ENCODE data around the gene ANTXR1. TPM values are rescaled to one million over a fixed set of nuclear protein-coding genes. Genes with fewer than 3 reads are reported as not detected.

The ANTXR1 gene
- polyA plus RNA-seq, 1 of the 3 experiments (the other 2 are of a cell fraction) = 114 TPM

DNA sequence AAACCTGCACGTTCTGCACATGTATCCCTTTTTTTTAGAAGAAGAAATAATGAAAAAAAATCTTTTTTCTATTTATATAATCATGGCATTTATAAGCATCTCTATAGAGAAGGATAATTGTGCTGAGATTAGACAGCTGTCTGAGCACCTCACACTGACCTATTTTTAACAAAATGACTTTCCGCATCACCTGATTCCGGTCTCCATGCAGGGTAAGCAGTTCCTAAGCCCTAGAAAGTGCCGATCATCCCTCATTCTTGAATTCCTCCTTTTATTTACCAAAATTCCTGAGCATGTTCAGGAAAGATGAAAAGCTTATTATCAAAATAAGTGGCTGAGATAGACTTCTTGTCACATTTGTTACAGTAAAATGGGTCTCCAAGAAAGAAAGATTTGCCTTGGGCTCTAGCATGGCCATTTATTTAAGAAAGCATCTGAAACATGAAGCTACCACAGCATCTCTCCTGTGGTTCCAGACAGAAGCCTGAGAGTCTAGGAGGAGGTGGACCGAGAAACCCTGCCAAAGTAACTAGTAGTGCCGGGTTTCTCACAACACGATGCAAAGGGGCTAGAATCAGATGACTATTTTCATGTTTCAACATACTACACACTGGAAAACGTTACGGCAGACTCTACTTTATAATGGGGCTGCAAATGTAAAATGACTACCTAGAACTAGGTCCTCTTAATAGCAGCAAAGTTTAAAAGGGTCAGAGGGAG, 37.9 kb upstream of the ANTXR1 start:
- H3K4me3 ChIP-seq (ENCODE audit: low read depth in 2 of 2, low read length in 1 of 2) = no peak overlapping the region
- no peaks in the 10 kb centered on the region for H3K27me3 ChIP-seq (ENCODE audit: insufficient read depth)
- POLR2A ChIA-PET = no interaction called here
- no peaks in the 10 kb centered on the region for H3K79me2 ChIP-seq (ENCODE audit: insufficient read depth)
- WGBS (ENCODE audit: low lambda C conversion rate) = 77% methylated on average over 9 of the region's 9 CpGs
- no peaks in the 10 kb centered on the region for H4K20me1 ChIP-seq (ENCODE audit: insufficient read depth)
- H3K4me2 ChIP-seq = no peak overlapping the region
- no peaks in the 10 kb centered on the region for H3K9me2 ChIP-seq
- H3F3A ChIP-seq (replicated peaks; ENCODE audit: insufficient read depth) = peaks cover 29% of the 10 kb centered on the region
- H3K27ac ChIP-seq (ENCODE audit: low read depth in 2 of 2, low read length in 1 of 2) = no peak overlapping the region
- peaks cover 0 to 25% of the 10 kb centered on the region in 2 experiments; a peak in 3 of 4 replicates for H3K4me1 ChIP-seq (ENCODE audit: control insufficient read depth in 1 of 2, insufficient read depth in 2 of 2, low read depth in 1 of 2, low read length in 1 of 2)
- H3K36me3 ChIP-seq (replicated peaks in 1 of 2; ENCODE audit: control insufficient read depth in 1 of 2, insufficient read depth in 2 of 2, low read length in 1 of 2) = no peaks in the 10 kb centered on the region
- CTCF ChIA-PET = interaction anchor here (0.7 to 1.6 kb wide), 3 partner anchors 24 to 332 kb away, joined by 3 to 4 read pairs (median 3); no protein-coding TSS in a partner anchor
- no peaks in the 10 kb centered on the region for H3K9me3 ChIP-seq
- H3K9ac ChIP-seq = no peak overlapping the region
- no peak overlapping the region for H2AFZ ChIP-seq (ENCODE audit: low read depth)
- TF ChIP-seq RXRA (IDR thresholded peaks at IDR 0.05; ENCODE audit: borderline replicate concordance, low read depth) (no peak), RFX5 (IDR thresholded peaks at IDR 0.05; ENCODE audit: low read length) (no peak), ELF1 (IDR thresholded peaks at IDR 0.05) (no peak), RAD21 (IDR thresholded peaks at IDR 0.05; ENCODE audit: low read length) (no peak), SIN3A (IDR thresholded peaks at IDR 0.05; ENCODE audit: borderline replicate concordance, low read depth, low read length) (no peak), TAF1 (IDR thresholded peaks at IDR 0.05; ENCODE audit: borderline replicate concordance, low read depth, low read length) (no peak)
- DNase-seq = no peak

DNA sequence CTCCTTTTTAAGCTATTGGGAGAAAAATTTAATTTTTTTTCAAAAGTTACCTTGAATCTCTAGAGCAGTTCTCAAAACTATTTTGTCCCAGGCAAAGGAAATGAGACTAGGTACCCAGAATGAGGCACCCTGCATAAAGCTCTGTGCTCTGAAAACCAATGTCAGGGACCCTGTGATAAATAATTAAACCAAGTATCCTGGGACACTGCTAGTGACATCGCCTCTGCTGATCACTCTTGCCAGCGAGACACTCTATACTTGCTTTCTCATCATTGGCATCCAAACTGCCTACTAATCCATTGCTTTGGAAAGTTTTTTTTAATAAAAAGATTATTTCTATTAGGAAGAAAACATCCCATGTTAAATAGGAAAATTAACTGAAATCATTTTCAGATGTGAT, 37.1 kb upstream of the ANTXR1 start:
- peaks cover 0 to 20% of the 10 kb centered on the region in 2 experiments; a peak in 3 of 4 replicates for H3K4me1 ChIP-seq (ENCODE audit: control insufficient read depth in 1 of 2, insufficient read depth in 2 of 2, low read depth in 1 of 2, low read length in 1 of 2)
- no peak overlapping the region for H3K9ac ChIP-seq
- no peaks in the 10 kb centered on the region for H3K9me2 ChIP-seq
- peaks cover 24% of the 10 kb centered on the region for H3F3A ChIP-seq (replicated peaks; ENCODE audit: insufficient read depth)
- TF ChIP-seq TAF1 (IDR thresholded peaks at IDR 0.05; ENCODE audit: borderline replicate concordance, low read depth, low read length) = no peak
- TF ChIP-seq, protein P1, sequence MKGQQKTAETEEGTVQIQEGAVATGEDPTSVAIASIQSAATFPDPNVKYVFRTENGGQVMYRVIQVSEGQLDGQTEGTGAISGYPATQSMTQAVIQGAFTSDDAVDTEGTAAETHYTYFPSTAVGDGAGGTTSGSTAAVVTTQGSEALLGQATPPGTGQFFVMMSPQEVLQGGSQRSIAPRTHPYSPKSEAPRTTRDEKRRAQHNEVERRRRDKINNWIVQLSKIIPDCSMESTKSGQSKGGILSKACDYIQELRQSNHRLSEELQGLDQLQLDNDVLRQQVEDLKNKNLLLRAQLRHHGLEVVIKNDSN (IDR thresholded peaks at IDR 0.05; ENCODE audit: borderline replicate concordance, low read depth) = no peak
- no peak for TF ChIP-seq RFX5 (IDR thresholded peaks at IDR 0.05; ENCODE audit: low read length)
- TF ChIP-seq, protein P2, sequence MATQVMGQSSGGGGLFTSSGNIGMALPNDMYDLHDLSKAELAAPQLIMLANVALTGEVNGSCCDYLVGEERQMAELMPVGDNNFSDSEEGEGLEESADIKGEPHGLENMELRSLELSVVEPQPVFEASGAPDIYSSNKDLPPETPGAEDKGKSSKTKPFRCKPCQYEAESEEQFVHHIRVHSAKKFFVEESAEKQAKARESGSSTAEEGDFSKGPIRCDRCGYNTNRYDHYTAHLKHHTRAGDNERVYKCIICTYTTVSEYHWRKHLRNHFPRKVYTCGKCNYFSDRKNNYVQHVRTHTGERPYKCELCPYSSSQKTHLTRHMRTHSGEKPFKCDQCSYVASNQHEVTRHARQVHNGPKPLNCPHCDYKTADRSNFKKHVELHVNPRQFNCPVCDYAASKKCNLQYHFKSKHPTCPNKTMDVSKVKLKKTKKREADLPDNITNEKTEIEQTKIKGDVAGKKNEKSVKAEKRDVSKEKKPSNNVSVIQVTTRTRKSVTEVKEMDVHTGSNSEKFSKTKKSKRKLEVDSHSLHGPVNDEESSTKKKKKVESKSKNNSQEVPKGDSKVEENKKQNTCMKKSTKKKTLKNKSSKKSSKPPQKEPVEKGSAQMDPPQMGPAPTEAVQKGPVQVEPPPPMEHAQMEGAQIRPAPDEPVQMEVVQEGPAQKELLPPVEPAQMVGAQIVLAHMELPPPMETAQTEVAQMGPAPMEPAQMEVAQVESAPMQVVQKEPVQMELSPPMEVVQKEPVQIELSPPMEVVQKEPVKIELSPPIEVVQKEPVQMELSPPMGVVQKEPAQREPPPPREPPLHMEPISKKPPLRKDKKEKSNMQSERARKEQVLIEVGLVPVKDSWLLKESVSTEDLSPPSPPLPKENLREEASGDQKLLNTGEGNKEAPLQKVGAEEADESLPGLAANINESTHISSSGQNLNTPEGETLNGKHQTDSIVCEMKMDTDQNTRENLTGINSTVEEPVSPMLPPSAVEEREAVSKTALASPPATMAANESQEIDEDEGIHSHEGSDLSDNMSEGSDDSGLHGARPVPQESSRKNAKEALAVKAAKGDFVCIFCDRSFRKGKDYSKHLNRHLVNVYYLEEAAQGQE (IDR thresholded peaks at IDR 0.05; ENCODE audit: low read depth, low read length) = no peak
- no peak for TF ChIP-seq FOXJ3 (CRISPR knock-in tag; IDR thresholded peaks at IDR 0.05)
- TF ChIP-seq EZH2phosphoT487 (IDR thresholded peaks at IDR 0.05; ENCODE audit: borderline replicate concordance, low read depth) = no peak
- TF ChIP-seq TEAD4 (IDR thresholded peaks at IDR 0.05; ENCODE audit: borderline replicate concordance, insufficient read depth) = no peak
- TF ChIP-seq, protein P3, sequence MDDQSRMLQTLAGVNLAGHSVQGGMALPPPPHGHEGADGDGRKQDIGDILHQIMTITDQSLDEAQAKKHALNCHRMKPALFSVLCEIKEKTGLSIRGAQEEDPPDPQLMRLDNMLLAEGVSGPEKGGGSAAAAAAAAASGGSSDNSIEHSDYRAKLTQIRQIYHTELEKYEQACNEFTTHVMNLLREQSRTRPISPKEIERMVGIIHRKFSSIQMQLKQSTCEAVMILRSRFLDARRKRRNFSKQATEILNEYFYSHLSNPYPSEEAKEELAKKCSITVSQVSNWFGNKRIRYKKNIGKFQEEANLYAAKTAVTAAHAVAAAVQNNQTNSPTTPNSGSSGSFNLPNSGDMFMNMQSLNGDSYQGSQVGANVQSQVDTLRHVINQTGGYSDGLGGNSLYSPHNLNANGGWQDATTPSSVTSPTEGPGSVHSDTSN (IDR thresholded peaks at IDR 0.05) = no peak
- TF ChIP-seq RXRA (IDR thresholded peaks at IDR 0.05; ENCODE audit: borderline replicate concordance, low read depth) = no peak
- no peak for TF ChIP-seq SMC3 (IDR thresholded peaks at IDR 0.05; ENCODE audit: low read depth, low read length)
- TF ChIP-seq, protein P4, sequence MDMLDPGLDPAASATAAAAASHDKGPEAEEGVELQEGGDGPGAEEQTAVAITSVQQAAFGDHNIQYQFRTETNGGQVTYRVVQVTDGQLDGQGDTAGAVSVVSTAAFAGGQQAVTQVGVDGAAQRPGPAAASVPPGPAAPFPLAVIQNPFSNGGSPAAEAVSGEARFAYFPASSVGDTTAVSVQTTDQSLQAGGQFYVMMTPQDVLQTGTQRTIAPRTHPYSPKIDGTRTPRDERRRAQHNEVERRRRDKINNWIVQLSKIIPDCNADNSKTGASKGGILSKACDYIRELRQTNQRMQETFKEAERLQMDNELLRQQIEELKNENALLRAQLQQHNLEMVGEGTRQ (IDR thresholded peaks at IDR 0.05; ENCODE audit: borderline replicate concordance, low read depth, low read length) = no peak
- no peak for TF ChIP-seq RCOR1 (IDR thresholded peaks at IDR 0.05; ENCODE audit: low read length)
- TF ChIP-seq, protein P5, sequence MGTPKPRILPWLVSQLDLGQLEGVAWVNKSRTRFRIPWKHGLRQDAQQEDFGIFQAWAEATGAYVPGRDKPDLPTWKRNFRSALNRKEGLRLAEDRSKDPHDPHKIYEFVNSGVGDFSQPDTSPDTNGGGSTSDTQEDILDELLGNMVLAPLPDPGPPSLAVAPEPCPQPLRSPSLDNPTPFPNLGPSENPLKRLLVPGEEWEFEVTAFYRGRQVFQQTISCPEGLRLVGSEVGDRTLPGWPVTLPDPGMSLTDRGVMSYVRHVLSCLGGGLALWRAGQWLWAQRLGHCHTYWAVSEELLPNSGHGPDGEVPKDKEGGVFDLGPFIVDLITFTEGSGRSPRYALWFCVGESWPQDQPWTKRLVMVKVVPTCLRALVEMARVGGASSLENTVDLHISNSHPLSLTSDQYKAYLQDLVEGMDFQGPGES (IDR thresholded peaks at IDR 0.05; ENCODE audit: low read depth, low read length) = no peak
- TF ChIP-seq FOXM1 (IDR thresholded peaks at IDR 0.05; ENCODE audit: low read depth) = no peak
- POLR2A ChIA-PET = no interaction called here
- H3K4me3 ChIP-seq (ENCODE audit: low read depth in 2 of 2, low read length in 1 of 2) = no peak overlapping the region
- no peak overlapping the region for H2AFZ ChIP-seq (ENCODE audit: low read depth)
- WGBS (ENCODE audit: low lambda C conversion rate) = 86% methylated on average over 2 of the region's 2 CpGs
- H4K20me1 ChIP-seq (ENCODE audit: insufficient read depth) = no peaks in the 10 kb centered on the region
- H3K4me2 ChIP-seq = no peak overlapping the region
- no peaks in the 10 kb centered on the region for H3K36me3 ChIP-seq (replicated peaks in 1 of 2; ENCODE audit: control insufficient read depth in 1 of 2, insufficient read depth in 2 of 2, low read length in 1 of 2)
- no peaks in the 10 kb centered on the region for H3K79me2 ChIP-seq (ENCODE audit: insufficient read depth)
- H3K27me3 ChIP-seq (ENCODE audit: insufficient read depth) = no peaks in the 10 kb centered on the region
- H3K27ac ChIP-seq (ENCODE audit: low read depth in 2 of 2, low read length in 1 of 2) = no peak overlapping the region
- DNase-seq = no peak
- CTCF ChIA-PET = interaction anchor here (0.7 to 1.6 kb wide), 4 partner anchors 10 to 331 kb away, joined by 3 to 4 read pairs (median 3); no protein-coding TSS in a partner anchor
- H3K9me3 ChIP-seq = no peaks in the 10 kb centered on the region

All from SK-N-SH (cell line).